ENCODE measurements around the gene LRRK1. TPM values are rescaled to one million over a fixed set of nuclear protein-coding genes. Genes with fewer than 3 reads are reported as not detected.
A peak's percentile ranks its signal among the peaks of the same experiment; 100 is the strongest.

Gene LRRK1
- total RNA-seq, 1 donor from 2014 or later: 4.2 TPM

GRCh38 chr15:101110681-101111569 lies 191.8 kb downstream of the LRRK1 start:
- FAIRE-seq (no peak), DNase-seq (ENCODE audit: low read depth) (no peak)
- no peak for TF ChIP-seq CTCF (IDR thresholded peaks at IDR 0.05; ENCODE audit: insufficient read depth, low read length, severe bottlenecking)
- Histone ChIP-seq H3K36me3 (ENCODE audit: control insufficient read depth, insufficient read depth, low read length) (no peaks in the 10 kb centered on the region), H3K4me3 (ENCODE audit: low read depth, low read length) (no peak overlapping the region), H3K27me3 (ENCODE audit: control insufficient read depth, insufficient read depth, low read length) (no peaks in the 10 kb centered on the region)

GRCh38 chr15:101111570-101112262 lies 192.6 kb downstream of the LRRK1 start:
- Histone ChIP-seq H3K27me3 (ENCODE audit: control insufficient read depth, insufficient read depth, low read length) (no peaks in the 10 kb centered on the region), H3K36me3 (ENCODE audit: control insufficient read depth, insufficient read depth, low read length) (no peaks in the 10 kb centered on the region), H3K4me3 (ENCODE audit: low read depth, low read length) (no peak overlapping the region)
- FAIRE-seq: peak; percentile 32
- TF ChIP-seq CTCF (IDR thresholded peaks at IDR 0.05; ENCODE audit: insufficient read depth, low read length, severe bottlenecking): no peak
- DNase-seq (ENCODE audit: low read depth): no peak

GRCh38 chr15:101112336-101113113 lies 193.4 kb downstream of the LRRK1 start:
- H3K4me3 ChIP-seq (ENCODE audit: low read depth, low read length): no peak overlapping the region
- DNase-seq (ENCODE audit: low read depth) (peak; percentile 74), FAIRE-seq (no peak)
- no peaks in the 10 kb centered on the region for H3K36me3 ChIP-seq (ENCODE audit: control insufficient read depth, insufficient read depth, low read length)
- no peaks in the 10 kb centered on the region for H3K27me3 ChIP-seq (ENCODE audit: control insufficient read depth, insufficient read depth, low read length)
- TF ChIP-seq CTCF (IDR thresholded peaks at IDR 0.05; ENCODE audit: insufficient read depth, low read length, severe bottlenecking): no peak

DNA sequence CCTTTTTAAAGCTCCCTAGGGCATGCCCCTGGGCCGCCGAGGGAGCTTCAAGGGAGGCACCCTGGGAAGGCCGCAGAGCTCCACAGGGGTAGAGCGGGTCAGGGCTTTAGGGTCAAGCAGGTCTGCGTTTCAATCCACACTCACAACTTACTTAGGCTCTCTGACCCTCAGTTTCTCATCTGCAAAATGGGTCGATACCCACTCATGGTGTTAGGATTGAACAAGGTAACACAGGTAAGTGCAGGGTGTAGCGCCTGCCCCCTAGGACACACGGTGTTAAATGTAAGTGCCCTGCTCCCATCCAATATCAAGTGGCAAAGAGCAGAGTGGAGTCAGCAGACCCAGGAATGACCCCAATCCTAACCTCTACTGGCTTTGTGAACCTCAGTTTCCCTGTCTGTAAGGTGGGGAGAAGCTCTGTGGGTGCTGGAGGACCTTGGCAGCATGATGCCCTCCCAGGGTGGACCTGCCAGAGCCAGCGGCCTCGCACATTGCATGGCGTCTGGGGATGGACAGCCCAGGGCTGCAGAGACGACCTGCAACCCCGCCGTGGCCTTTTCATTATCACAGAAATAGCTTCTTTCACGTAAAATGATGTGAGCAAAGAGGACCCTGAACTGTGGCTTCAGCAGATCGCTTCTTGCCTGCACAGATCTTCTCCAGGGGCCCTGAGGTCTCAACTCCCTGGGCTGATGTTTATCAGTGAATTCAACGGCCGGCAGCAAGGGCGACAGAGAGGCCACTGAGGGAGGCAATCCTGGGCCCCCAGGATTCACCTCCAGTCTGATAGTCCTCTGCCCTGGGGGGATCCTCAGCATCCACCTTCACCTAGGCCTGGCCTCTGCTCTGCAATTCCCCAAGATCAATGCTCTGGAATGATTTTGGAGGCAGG lies 194.2 kb downstream of the LRRK1 start:
- Histone ChIP-seq H3K36me3 (ENCODE audit: control insufficient read depth, insufficient read depth, low read length) (no peaks in the 10 kb centered on the region), H3K4me3 (ENCODE audit: low read depth, low read length) (no peak overlapping the region), H3K27me3 (ENCODE audit: control insufficient read depth, insufficient read depth, low read length) (no peaks in the 10 kb centered on the region)
- DNase-seq (ENCODE audit: low read depth) (no peak), FAIRE-seq (no peak)
- TF ChIP-seq CTCF (IDR thresholded peaks at IDR 0.05; ENCODE audit: insufficient read depth, low read length, severe bottlenecking): no peak

- H3K27me3 ChIP-seq (ENCODE audit: control insufficient read depth, insufficient read depth, low read length): no peaks in the 10 kb centered on the region
- TF ChIP-seq CTCF (IDR thresholded peaks at IDR 0.05; ENCODE audit: insufficient read depth, low read length, severe bottlenecking): no peak
- H3K4me3 ChIP-seq (ENCODE audit: low read depth, low read length): no peak overlapping the region
- DNase-seq (ENCODE audit: low read depth) (no peak), FAIRE-seq (no peak)
- no peaks in the 10 kb centered on the region for H3K36me3 ChIP-seq (ENCODE audit: control insufficient read depth, insufficient read depth, low read length)
Observed at GRCh38 chr15:101114166-101114565, 195.0 kb downstream of the LRRK1 start.

All from bronchial epithelial cell (primary cell).